ENCODE results near the gene CIAPIN1. TPM values are rescaled to one million over a fixed set of nuclear protein-coding genes. Genes with fewer than 3 reads are reported as not detected.

Gene CIAPIN1
- total and polyA plus RNA-seq, 2 of the 4 experiments (the other 2 are of a cell fraction): 41.6 to 47.7 TPM

DNA sequence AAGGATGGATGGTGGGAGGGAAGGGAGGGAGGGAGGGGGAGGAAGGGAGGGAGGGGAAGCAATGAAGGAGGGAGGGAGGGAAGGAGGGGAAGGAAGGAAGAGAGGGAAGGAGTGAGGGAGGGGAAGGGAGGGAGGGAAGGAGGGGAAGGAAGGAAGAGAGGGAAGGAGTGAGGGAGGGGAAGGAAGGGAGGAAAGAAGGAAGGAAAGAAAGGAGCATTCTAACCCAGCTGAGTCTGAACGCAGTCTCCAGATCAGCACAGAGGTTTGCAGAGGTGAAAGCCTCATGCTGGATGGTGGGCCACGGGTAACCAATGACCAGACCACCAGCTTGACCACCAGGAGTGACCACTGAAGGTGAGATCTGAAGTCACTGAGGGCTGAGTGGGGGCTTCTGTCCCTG, 24.0 kb downstream of the CIAPIN1 start:
- Histone ChIP-seq H3K4ac (ENCODE audit: low read depth, low read length) (no peak overlapping the region), H3K79me1 (ENCODE audit: low read depth in 1 of 2, low read length in 2 of 2) (no peaks in the 10 kb centered on the region), H4K5ac (ENCODE audit: low read depth, low read length) (no peak overlapping the region), H2BK20ac (ENCODE audit: low read depth, low read length) (no peak overlapping the region), H3K18ac (ENCODE audit: low read depth, low read length) (no peak overlapping the region), H3K36me3 (ENCODE audit: control insufficient read depth, insufficient read depth, low read length) (peaks cover 5% of the 10 kb centered on the region), H2AK9ac (replicated peaks; ENCODE audit: low read depth, low read length, poor library complexity) (no peak overlapping the region), H3K27me3 (ENCODE audit: control insufficient read depth, insufficient read depth, low read length) (no peaks in the 10 kb centered on the region), H2AFZ (replicated peaks; ENCODE audit: low read length, poor library complexity) (peak overlapping the region; percentile 15), H3K9me1 (ENCODE audit: insufficient read depth, low read length) (no peaks in the 10 kb centered on the region), H3K4me1 (ENCODE audit: control insufficient read depth, insufficient read depth, low read length) (peaks cover 2% of the 10 kb centered on the region), H2BK120ac (ENCODE audit: low read depth, low read length) (no peak overlapping the region), H2AK5ac (ENCODE audit: low read depth, low read length) (0 out of 2 replicates have a peak overlapping the region, but pooled peaks have one; percentile 56), H4K91ac (ENCODE audit: insufficient read depth, low read depth, low read length) (no peak overlapping the region), H3K23ac (ENCODE audit: low read depth, low read length) (no peak overlapping the region), H3K14ac (replicated peaks; ENCODE audit: low read depth, low read length) (no peak overlapping the region), H2BK5ac (ENCODE audit: low read depth, low read length, poor library complexity, severe bottlenecking) (no peak overlapping the region), H3K4me2 (ENCODE audit: low read depth, low read length) (no peak overlapping the region), H3K27ac (ENCODE audit: insufficient read depth, low read length) (no peak overlapping the region), H3K4me3 (ENCODE audit: insufficient read depth, low read depth, low read length) (no peak overlapping the region), H3K56ac (ENCODE audit: extremely low read depth, insufficient read depth, low read length) (no peak overlapping the region), H3K9me3 (ENCODE audit: control insufficient read depth, insufficient read depth, low read length) (no peaks in the 10 kb centered on the region), H4K8ac (ENCODE audit: low read depth in 2 of 2, low read length in 2 of 2) (peak overlapping the region in 1 of 2 experiments; percentile 55; a peak in 2 of 4 replicates), H2BK15ac (ENCODE audit: low read depth, low read length) (no peak overlapping the region), H4K20me1 (ENCODE audit: insufficient read depth, low read length) (no peaks in the 10 kb centered on the region), H3K9ac (ENCODE audit: low read depth, low read length) (no peak overlapping the region)
- WGBS, 2 experiments (ENCODE audit: extremely low coverage in 2 of 2, insufficient read length in 1 of 2): 83% methylated on average over 1 of the region's 2 CpGs; no CpG with 5 or more reads in 1 of the 2 experiments
- DNase-seq (no peak), ATAC-seq (ENCODE audit: low read depth) (no peak)
- TF ChIP-seq FOS (IDR thresholded peaks at IDR 0.05; ENCODE audit: low read depth, low read length): no peak
- no peak for TF ChIP-seq MAFK (IDR thresholded peaks at IDR 0.05; ENCODE audit: low read depth, low read length)
- no peak for TF ChIP-seq SMC3 (IDR thresholded peaks at IDR 0.05; ENCODE audit: low read depth, low read length)
- TF ChIP-seq POLR2A (IDR thresholded peaks at IDR 0.05; ENCODE audit: low read depth, low read length): no peak
- TF ChIP-seq RCOR1 (IDR thresholded peaks at IDR 0.05; ENCODE audit: insufficient replicate concordance, low read length): no peak
- TF ChIP-seq NFE2L2 (IDR thresholded peaks at IDR 0.05; ENCODE audit: low read depth, low read length): no peak
- TF ChIP-seq, protein P1, sequence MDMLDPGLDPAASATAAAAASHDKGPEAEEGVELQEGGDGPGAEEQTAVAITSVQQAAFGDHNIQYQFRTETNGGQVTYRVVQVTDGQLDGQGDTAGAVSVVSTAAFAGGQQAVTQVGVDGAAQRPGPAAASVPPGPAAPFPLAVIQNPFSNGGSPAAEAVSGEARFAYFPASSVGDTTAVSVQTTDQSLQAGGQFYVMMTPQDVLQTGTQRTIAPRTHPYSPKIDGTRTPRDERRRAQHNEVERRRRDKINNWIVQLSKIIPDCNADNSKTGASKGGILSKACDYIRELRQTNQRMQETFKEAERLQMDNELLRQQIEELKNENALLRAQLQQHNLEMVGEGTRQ (IDR thresholded peaks at IDR 0.05; ENCODE audit: low read depth, low read length): no peak
- no peak for TF ChIP-seq MXI1 (IDR thresholded peaks at IDR 0.05; ENCODE audit: borderline replicate concordance, low read depth, low read length)
- no peak for TF ChIP-seq BHLHE40 (IDR thresholded peaks at IDR 0.05; ENCODE audit: low read depth, low read length)
- TF ChIP-seq RFX5 (IDR thresholded peaks at IDR 0.05; ENCODE audit: low read depth, low read length): no peak
- TF ChIP-seq CEBPB (IDR thresholded peaks at IDR 0.05; ENCODE audit: low read depth, low read length): no peak
- no peak for TF ChIP-seq RAD21 (IDR thresholded peaks at IDR 0.05; ENCODE audit: low read length)
- no peak for TF ChIP-seq MAZ (IDR thresholded peaks at IDR 0.05; ENCODE audit: borderline replicate concordance, low read depth, low read length)
- TF ChIP-seq, protein P2, sequence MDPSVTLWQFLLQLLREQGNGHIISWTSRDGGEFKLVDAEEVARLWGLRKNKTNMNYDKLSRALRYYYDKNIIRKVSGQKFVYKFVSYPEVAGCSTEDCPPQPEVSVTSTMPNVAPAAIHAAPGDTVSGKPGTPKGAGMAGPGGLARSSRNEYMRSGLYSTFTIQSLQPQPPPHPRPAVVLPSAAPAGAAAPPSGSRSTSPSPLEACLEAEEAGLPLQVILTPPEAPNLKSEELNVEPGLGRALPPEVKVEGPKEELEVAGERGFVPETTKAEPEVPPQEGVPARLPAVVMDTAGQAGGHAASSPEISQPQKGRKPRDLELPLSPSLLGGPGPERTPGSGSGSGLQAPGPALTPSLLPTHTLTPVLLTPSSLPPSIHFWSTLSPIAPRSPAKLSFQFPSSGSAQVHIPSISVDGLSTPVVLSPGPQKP (IDR thresholded peaks at IDR 0.05; ENCODE audit: borderline replicate concordance, low read depth, low read length): no peak
- TF ChIP-seq, protein P3, sequence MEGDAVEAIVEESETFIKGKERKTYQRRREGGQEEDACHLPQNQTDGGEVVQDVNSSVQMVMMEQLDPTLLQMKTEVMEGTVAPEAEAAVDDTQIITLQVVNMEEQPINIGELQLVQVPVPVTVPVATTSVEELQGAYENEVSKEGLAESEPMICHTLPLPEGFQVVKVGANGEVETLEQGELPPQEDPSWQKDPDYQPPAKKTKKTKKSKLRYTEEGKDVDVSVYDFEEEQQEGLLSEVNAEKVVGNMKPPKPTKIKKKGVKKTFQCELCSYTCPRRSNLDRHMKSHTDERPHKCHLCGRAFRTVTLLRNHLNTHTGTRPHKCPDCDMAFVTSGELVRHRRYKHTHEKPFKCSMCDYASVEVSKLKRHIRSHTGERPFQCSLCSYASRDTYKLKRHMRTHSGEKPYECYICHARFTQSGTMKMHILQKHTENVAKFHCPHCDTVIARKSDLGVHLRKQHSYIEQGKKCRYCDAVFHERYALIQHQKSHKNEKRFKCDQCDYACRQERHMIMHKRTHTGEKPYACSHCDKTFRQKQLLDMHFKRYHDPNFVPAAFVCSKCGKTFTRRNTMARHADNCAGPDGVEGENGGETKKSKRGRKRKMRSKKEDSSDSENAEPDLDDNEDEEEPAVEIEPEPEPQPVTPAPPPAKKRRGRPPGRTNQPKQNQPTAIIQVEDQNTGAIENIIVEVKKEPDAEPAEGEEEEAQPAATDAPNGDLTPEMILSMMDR (conservative IDR thresholded peaks at IDR 0.05; ENCODE audit: low read depth, low read length): no peak
- TF ChIP-seq CHD1 (IDR thresholded peaks at IDR 0.05; ENCODE audit: low read depth, low read length): no peak
- CTCF ChIA-PET: interaction anchor here (0.5 to 4.5 kb wide), 3 partner anchors 10 to 254 kb away, joined by 3 to 30 read pairs (median 4); no protein-coding TSS in a partner anchor
- POLR2A ChIA-PET (ENCODE audit: unreplicated experiment): no interaction called here
- intact Hi-C loops (cut with micrococcal nuclease) (no loop called here), in situ Hi-C loops (cut with MboI; ENCODE audit: low sequenced_read_pairs) (no loop called here), dilution Hi-C loops (cut with HindIII; ENCODE audit: low sequenced_read_pairs, unreplicated experiment) (no loop called here)
- no TSS peak for BruUV-seq (replicated peaks)
